Measurements from ENCODE around the gene ZNF44. TPM values are rescaled to one million over a fixed set of nuclear protein-coding genes. Genes with fewer than 3 reads are reported as not detected.

ZNF44 gene
- 0.65 to 0.90 TPM (median 0.70 TPM) in 5 replicates for total RNA-seq (2022; extraction: Qiagen RNA extraction)

DNA sequence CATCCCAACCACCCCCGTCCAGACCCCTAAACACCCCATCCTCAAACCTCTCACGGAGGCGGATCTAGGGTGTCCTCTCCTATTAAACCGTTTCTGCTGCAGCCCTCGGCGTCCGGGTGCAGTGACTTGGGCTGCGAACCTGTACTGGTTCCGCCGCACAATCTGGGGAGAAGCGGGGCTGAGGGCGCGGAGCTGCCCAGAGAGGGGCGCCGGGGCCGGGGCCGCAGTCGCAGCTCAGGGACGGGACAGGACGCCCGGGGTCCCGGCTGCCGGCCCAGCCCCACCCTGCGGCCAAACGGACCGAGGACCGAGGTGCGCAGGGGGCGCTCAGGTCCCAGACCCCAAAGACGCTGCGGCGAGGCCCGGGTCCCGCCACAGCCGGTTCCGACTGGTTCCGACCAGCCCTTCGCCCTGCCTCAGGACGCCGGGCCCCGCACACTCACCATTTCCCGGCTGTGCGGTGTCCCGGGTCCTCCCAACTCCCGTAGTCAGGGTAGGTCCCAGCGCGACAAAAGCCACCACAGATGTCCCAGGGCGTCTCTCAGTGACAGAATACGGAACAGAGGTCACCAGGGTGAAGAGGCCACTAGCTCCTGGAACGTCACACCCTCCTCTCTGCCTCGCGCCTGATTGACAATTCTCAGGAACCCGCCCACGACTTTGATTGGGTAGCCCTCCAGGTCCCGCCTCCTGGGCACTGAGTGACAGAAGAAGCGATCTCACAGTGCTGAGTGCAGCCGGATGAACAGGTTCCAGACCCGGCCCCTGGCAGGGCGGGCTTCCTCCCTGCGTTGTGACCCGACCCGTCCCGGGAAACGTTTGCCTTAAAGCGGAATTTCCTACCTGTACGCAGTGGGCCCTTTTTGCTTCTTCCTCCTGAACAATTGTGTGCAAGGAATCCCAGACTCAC, at the start of gene ZNF44:
Gene ZNF44 (minus strand): TSS at position 635 of the 910 bp plus-strand sequence. CDS start 189 bp downstream, at position 446.

DNA sequence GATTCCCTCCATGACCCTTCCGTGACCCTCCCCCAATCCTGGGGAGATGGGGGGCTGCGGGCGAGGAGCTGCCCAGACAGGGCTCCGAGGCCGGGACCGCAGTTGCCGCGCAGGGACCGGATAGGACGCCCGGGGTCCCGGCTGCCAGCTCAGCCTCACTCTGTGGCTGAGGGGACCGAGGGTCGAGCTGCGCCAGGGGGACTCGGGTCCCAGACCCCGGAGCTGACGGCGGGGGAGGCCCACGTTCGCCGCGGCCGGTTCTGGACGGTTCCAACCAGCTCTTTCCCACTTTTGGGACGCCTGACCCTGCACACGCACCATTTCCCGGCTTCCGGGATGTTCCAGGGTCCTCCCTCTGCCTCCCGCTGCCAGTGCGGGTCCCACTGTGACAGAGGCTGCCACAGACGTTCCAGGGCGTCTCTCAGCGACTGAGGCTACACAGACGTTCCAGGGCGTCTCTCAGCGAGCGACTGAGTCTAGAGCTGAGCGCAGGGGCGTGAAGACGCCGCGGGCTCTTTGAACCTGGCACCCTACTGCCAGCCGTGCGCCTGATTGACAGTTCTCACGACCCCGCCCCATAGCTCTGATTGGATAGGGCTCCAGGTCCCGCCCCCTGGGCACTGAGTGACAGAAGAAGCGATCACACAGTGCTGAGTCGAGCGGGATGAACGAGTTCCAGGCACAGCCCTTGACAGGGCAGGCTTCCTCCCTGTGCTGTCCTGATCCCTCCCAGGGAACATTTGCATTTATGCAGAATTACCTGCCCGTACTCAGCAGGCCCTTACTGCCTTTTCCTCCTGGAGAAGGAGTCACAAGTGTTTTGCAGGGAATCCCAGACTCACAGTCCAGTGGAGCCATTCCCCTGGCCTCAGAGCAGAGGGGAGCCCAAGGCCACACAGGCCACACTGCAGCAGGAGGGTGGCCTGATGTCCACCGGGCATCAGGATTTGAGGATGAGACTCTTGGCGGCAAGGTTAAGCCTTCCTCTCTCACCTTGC, 38.8 kb upstream of the ZNF44 start, which contains the start of gene ZNF563:
Gene ZNF563 (minus strand): TSS at position 472 of the 998 bp plus-strand sequence. CDS start 151 bp downstream, at position 321.

Other genes starting within 250 kb of the ZNF44 start
- gene ZNF878, start 241.9 kb downstream of the ZNF44 start, total RNA-seq (2022; extraction: Qiagen RNA extraction) = not detected in 5 replicates
- gene ZNF844, start 230.2 kb downstream of the ZNF44 start, total RNA-seq (2022; extraction: Qiagen RNA extraction) = not detected in 5 replicates
- 0.13 to 0.29 TPM (median 0.22 TPM) in 4 of 5 replicates, not detected in the other for gene ZNF20, start 154.5 kb downstream of the ZNF44 start, total RNA-seq (2022; extraction: Qiagen RNA extraction)
- gene ZNF625, start 138.1 kb downstream of the ZNF44 start, total RNA-seq (2022; extraction: Qiagen RNA extraction) = not detected in 5 replicates
- gene ZNF136, start 131.8 kb downstream of the ZNF44 start, total RNA-seq (2022; extraction: Qiagen RNA extraction) = 1.1 to 3.4 TPM (median 1.4 TPM) in 5 replicates
- not detected in 5 replicates for gene ZNF563, start 38.8 kb upstream of the ZNF44 start, total RNA-seq (2022; extraction: Qiagen RNA extraction)
- gene ZNF442, start 70.8 kb upstream of the ZNF44 start, total RNA-seq (2022; extraction: Qiagen RNA extraction) = not detected in 5 replicates
- 1.3 to 1.9 TPM (median 1.5 TPM) in 5 replicates for gene ZNF799, start 106.4 kb upstream of the ZNF44 start, total RNA-seq (2022; extraction: Qiagen RNA extraction)
- 0.86 to 1.2 TPM (median 0.89 TPM) in 5 replicates for gene ZNF443, start 146.1 kb upstream of the ZNF44 start, total RNA-seq (2022; extraction: Qiagen RNA extraction)
- 0.01 to 0.02 TPM (median 0.02 TPM) in 3 of 5 replicates, not detected in the others for gene ZNF709, start 189.9 kb upstream of the ZNF44 start, total RNA-seq (2022; extraction: Qiagen RNA extraction)